GM19043 (cell line): ENCODE results near the gene UNG.
"Not testable (repeated sequence)": the region's sequence is repeated elsewhere in the genome, so short reads cannot be mapped to it uniquely, and the experiment has no call there.

Source experiments
- ATAC-seq: cut with Tn5 transposase; IDR thresholded peaks from one replicate; pipeline ENCODE4 v1.9.1; 2021; ENCODE audit warnings: low read depth; ENCODE audit not compliant: unreplicated experiment

The UNG gene

DNA sequence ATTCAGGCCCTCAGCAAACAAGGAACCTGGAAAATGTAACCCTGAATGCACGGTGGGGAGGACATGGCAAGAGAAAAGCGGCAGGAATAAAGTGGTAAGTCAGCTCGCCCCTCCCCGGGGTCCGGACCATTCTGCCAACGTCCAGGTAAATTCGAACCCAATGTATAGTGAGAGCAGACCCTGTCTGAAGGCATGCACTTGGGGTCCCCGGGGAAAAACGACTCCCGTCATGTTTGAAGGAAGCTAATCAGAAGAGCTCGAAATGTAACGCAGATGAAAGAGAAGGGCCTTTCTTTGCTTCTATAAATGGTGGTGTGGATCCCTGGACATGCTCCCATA is 19.2 kb downstream of the UNG start:
- no peak for ATAC-seq

DNA sequence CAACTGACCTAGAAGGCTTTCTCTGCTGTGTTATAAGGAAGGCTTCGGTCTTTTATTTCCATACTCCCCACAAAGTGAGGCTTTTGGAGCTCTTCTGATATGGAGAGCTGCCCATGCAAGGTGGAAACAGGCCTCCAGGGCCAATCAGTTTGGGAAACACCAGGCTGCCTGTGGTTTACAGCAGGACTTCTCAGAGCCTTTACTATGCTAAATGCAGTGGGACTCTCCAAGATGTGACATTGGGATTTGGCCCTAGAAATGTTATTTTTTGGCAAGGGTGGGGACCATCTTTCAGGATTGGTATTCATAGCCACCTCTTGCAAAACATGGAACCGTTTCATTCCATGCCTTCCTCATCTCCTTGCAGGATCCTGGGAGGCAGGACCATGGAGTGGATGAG is 22.7 kb downstream of the UNG start:
- ATAC-seq: no peak

DNA sequence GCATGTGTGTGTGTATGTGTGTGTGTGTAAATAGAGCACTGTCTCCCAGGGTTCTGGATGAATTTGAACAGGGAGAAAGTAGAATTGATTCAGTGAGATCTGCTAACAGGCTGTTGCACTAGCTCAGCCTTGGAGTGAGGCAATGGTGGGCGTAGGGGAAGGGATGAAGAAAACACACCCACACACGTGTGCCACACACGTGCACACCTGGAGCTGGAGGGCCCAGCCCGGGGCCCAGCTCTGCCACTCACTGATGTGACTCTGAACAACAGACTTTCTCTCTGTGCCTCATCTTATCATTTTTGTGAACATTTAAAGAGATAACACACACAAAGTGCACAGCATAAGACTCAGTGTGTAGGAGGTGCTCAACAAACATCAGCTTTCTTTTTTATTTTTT is 23.2 kb downstream of the UNG start:
- no peak for ATAC-seq

- no peak for ATAC-seq
These were observed 24.0 kb downstream of the UNG start for GRCh38 chr12:109121346-109121880.

DNA sequence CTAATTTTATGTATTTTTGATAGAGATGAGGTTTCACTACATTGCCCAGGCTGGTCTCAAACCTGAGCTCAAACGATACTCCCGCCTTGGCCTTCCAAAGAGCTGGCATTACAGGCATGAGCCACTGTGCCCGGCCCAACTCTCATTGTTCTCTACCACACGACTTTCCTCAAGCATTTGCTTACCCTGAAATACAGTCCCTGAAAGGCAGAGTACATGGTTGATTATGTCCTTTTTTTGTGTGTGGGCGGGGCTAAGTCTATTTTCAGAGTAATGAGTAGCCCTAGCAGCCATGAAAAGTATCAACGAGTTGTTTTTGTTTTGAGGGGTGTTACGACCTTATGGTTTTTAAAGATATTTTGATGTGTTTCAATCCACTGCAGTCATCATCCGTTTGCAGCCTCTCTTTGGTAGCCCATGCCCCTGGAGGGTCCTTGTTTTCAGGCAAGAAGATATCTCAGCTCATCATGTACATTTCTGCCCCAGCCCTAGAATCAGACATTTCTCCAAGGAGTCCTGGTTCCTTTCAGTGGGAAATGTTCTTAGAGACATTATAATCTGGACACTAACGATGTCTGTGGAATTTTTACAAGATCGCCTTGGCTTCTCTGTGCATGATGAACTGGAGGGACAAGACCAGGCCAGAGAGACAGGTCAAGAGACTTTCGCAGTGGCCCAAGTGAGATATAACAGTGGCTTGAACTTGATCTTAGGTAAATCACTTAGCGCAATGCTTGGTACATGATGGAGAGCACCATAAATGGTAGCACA is 27.7 kb downstream of the UNG start:
- ATAC-seq: no peak

DNA sequence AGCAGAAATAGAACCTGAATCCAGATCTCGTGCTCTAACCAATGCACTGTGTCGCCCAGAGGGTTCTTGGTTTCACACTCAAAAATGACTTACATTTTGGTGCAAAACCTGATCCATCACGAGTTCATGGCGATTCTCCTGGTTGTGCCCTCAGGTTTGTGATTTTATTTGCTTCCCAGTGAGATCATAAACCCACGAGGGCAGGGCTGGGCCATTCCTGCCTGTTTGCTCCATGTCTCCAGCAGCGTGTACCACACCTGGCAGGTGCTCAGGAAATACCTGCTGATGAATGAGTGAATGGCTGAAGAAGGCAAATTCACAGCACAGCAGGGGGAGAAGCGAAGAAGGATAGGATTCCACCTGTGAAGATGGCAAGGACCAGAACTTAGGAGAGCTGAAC is 28.4 kb downstream of the UNG start:
- no peak for ATAC-seq

GRCh38 chr12:109126784-109127183 is 29.4 kb downstream of the UNG start:
- no peak for ATAC-seq

DNA sequence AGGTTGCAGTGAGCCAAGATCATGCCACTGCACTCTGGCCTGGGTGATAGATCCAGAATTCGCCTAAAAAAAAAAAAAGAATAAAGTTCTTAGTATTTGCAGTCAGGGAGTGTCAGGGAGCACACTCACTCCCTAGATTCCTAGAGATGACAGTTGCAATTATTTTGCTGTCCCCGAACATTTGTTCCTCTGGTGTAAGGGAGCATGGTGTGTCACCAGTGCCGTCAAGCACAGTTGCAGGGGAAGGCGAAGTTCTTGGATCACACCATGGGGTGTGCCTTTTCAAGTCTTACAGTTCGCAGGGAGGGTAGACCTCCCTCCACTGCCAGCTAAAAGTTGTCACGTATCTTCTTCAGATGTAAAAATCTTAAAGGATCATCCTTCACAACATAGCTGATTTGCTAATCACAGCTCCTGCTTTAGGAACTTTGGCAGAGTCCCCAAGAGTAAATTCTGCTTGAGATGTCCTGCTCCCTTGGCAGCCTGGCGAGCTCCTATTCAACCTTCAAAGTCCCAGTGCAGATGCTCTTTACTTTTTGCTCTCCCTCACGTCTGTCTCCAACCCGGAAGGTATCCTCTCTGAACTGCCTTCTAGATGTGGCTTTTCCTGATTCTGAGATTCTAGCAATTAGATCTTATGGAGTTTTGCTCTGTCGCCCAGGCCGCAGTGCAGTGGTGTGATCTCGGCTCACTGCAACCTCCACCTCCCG is 30.3 kb downstream of the UNG start:
- no peak for ATAC-seq

DNA sequence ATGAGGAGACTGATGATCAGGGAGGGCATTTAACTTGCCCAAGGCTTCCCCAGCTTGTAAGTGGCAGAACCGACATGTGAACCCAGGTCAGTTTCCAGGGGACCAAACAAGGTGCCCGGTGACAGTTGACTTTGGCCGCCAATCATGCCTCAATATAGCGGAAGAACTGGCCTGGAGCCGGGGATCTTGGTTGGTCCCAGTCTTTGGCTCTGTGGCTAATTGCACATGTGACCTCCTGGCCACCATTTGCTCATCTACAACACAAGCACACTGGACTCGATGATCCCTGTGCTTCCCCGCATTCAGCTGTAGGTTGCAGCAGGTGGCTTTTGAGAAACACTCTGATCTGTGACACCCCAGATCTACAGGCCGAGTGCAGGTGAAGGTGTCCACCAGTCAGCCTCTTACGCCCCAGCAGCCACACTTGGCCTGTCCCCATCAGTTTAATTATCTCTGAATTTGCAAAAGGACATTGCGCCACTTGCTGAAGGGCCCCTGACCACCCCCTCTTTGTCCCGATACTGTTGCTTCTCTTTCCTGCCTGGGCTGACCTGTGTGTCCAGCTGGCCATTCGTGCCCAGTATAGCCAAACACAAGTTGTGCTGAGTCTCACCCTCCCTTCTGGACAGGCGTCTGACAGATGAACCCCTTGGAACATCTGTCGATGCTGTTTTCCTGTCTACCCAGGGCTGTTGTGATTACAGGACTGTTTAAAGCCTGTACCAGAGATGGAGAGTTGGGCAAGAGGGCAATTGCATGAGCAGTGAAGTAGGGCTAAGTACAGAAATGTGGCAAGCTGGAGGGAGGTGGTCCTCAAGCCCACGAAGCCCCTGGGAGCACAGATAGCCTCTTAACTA is 33.1 kb downstream of the UNG start:
- ATAC-seq: no peak

DNA sequence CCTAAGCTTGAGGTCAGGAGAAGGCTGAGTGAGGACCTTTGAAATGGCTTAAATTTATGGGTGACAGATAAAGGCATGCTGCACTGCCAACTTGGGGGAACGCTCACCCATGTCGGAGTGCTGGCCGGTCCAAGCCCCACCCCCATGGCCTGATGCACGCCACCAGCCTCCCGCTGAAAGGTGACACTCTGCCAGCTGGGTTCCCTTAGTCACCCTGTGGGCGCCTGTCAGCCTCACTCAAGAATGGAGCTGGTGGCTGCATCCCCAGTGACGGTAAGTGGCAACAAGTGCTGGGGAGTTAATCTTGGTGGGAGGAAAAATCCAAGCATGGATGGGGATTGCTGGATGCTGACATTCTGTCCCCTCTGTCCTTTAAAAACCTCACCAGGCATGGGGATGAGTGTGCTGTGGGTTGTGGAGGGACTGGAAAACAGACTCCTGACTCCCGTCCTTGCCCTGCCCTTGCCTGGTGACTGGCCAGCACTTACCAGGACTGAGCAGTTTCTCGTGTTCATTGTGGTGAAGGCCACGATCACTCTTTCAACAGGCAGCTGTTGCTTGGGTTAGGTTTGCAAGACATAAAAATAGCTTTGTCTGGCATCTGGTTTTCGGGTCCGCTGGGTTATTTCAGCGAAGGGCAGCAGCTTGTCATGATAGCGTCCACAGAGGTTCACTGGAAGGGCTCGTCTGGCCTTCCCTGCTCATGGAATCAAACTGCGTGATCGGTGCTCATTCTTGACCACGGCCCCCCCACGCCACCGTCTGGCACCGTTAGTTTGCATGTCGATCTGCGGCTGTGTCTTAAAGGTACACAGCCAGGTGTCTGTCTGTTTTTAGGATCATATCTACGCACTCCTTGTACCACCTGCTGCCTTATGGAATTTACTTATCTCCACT is 34.0 kb downstream of the UNG start:
- no peak for ATAC-seq

DNA sequence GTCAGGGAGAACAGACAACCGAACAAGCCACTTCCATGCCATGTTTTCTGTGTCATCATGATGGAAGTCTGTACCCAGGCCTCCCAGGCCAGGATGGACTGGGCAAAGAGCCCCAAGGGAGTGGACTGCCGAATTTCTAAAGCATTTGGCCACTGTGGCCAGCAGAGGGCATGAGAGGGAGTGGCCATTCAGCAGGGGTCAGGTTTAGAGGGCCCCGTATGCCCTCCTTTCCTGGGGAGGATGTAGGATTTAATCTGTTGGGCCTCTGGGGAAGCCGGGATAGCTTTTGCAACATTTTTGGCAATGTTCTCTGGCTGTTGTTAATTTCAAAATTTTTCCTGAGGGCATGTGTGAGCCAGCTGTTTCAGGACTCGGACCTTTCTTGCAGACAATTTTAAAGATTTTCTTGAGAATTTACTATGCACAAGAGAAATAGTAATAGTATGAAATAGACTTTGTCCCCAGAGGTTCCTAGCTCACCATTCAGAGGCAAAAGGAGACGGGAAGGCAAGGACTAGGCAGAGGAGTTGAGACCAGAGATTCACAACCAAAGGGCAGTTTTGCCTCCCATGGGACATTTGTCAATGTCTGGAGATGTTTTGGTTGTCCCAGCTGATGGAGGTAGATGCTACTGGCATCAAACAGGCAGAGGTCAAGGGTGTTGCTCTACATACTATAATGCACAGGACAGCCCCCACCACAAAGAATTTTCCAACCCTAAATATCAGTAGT is 37.0 kb downstream of the UNG start:
- no peak for ATAC-seq

DNA sequence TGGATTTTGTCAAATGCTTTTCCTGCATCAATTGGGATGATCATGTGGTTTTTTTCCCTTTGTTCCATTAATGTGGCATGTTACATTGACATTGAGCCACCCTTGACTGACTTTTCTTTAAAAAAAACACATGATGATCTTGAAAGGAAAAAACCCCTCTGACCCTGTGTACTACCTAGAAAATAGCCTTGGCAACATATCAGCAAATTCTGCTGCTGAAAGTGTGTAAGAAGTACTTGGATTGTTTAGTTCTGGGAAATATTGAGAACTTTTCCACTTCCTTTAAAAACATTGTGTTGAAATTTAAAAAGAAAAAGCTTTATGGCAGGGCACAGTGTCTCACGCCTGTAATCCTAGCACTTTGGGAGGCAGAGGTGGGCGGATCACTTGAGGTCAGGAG is 39.7 kb downstream of the UNG start:
- ATAC-seq: no peak

- ATAC-seq: no peak
These were observed 42.0 kb downstream of the UNG start for GRCh38 chr12:109139360-109139759.

DNA sequence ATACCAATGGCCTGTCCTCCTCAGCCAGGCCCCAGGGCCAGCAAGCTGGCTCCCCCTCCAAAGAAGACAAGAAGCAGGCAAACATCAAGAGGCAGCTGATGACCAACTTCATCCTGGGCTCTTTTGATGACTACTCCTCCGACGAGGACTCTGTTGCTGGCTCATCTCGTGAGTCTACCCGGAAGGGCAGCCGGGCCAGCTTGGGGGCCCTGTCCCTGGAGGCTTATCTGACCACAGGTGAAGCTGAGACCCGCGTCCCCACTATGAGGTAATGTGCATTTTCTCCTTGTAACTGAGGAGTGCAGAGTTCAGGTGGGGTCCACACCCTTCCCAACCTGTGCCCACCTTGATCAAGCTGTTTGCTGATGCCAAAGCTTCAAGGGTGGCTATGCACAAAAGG is 42.4 kb downstream of the UNG start:
- ATAC-seq: no peak

- no peak for ATAC-seq
These were observed 43.2 kb downstream of the UNG start for GRCh38 chr12:109140560-109140959.

- ATAC-seq: no peak
These were observed 46.8 kb downstream of the UNG start for GRCh38 chr12:109144224-109144623.

GRCh38 chr12:109147126-109147525 is 49.7 kb downstream of the UNG start:
- not testable (repeated sequence) for ATAC-seq

GRCh38 chr12:109147954-109148353 is 50.6 kb downstream of the UNG start:
- no peak for ATAC-seq

GRCh38 chr12:109150124-109150640 is 52.8 kb downstream of the UNG start:
- no peak for ATAC-seq
